GM18499 (cell line): ENCODE data around the gene INPP5A.

Source experiments
- ATAC-seq: cut with Tn5 transposase; IDR thresholded peaks from one replicate; pipeline ENCODE4 v1.9.1; 2021; ENCODE audit warnings: moderate number of reproducible peaks; ENCODE audit not compliant: insufficient read depth, unreplicated experiment

The INPP5A gene

GRCh38 chr10:132681858-132682755, 144.5 kb downstream of the INPP5A start:
- no peak for ATAC-seq

GRCh38 chr10:132684164-132684891, 146.7 kb downstream of the INPP5A start:
- ATAC-seq = no peak

- no peak for ATAC-seq
These were observed 147.7 kb downstream of the INPP5A start for GRCh38 chr10:132685101-132685891.

- ATAC-seq = no peak
These were observed 148.5 kb downstream of the INPP5A start for GRCh38 chr10:132685921-132686680.

GRCh38 chr10:132687181-132687892, 149.8 kb downstream of the INPP5A start:
- ATAC-seq = no peak

GRCh38 chr10:132687893-132688579, 150.4 kb downstream of the INPP5A start:
- no peak for ATAC-seq

- no peak for ATAC-seq
These were observed 151.2 kb downstream of the INPP5A start for GRCh38 chr10:132688580-132689420.

GRCh38 chr10:132689721-132690360, 152.3 kb downstream of the INPP5A start:
- no peak for ATAC-seq

- ATAC-seq = no peak
These were observed 152.8 kb downstream of the INPP5A start for GRCh38 chr10:132690401-132690800.

GRCh38 chr10:132690821-132691610, 153.4 kb downstream of the INPP5A start:
- ATAC-seq = no peak

GRCh38 chr10:132691711-132692153, 154.1 kb downstream of the INPP5A start:
- no peak for ATAC-seq

- no peak for ATAC-seq
These were observed 154.7 kb downstream of the INPP5A start for GRCh38 chr10:132692311-132692710.

GRCh38 chr10:132693676-132694075, 156.1 kb downstream of the INPP5A start:
- ATAC-seq = no peak

GRCh38 chr10:132696204-132696603, 158.6 kb downstream of the INPP5A start:
- ATAC-seq = no peak

- no peak for ATAC-seq
These were observed 159.4 kb downstream of the INPP5A start for GRCh38 chr10:132696728-132697577.
